Measurements from ENCODE around the gene PTPRQ. TPM values are rescaled to one million over a fixed set of nuclear protein-coding genes. Genes with fewer than 3 reads are reported as not detected.

The PTPRQ gene
- total RNA-seq, 1 donor from 2014 or later, result not detected

GRCh38 chr12:80490329-80490728 is 46.3 kb downstream of the PTPRQ start:
- H3K4me3 Mint-ChIP-seq, result no peak overlapping the region
- no peaks in the 10 kb centered on the region for H3K4me1 Mint-ChIP-seq
- no peak overlapping the region for H3K27ac Mint-ChIP-seq (ENCODE audit: unreplicated experiment)
- H3K9me3 Mint-ChIP-seq, result no peaks in the 10 kb centered on the region
- H3K27me3 Mint-ChIP-seq (ENCODE audit: low read depth), result no peaks in the 10 kb centered on the region
- TF ChIP-seq, protein P1, sequence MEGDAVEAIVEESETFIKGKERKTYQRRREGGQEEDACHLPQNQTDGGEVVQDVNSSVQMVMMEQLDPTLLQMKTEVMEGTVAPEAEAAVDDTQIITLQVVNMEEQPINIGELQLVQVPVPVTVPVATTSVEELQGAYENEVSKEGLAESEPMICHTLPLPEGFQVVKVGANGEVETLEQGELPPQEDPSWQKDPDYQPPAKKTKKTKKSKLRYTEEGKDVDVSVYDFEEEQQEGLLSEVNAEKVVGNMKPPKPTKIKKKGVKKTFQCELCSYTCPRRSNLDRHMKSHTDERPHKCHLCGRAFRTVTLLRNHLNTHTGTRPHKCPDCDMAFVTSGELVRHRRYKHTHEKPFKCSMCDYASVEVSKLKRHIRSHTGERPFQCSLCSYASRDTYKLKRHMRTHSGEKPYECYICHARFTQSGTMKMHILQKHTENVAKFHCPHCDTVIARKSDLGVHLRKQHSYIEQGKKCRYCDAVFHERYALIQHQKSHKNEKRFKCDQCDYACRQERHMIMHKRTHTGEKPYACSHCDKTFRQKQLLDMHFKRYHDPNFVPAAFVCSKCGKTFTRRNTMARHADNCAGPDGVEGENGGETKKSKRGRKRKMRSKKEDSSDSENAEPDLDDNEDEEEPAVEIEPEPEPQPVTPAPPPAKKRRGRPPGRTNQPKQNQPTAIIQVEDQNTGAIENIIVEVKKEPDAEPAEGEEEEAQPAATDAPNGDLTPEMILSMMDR (conservative IDR thresholded peaks at IDR 0.05), result no peak
- no peaks in the 10 kb centered on the region for H3K36me3 Mint-ChIP-seq (ENCODE audit: low read depth)
- DNase-seq (ENCODE audit: low read depth, low spot score), result no peak

- H3K27ac Mint-ChIP-seq (ENCODE audit: unreplicated experiment), result no peak overlapping the region
- no peaks in the 10 kb centered on the region for H3K9me3 Mint-ChIP-seq
- TF ChIP-seq, protein P1 (conservative IDR thresholded peaks at IDR 0.05), result no peak
- DNase-seq (ENCODE audit: low read depth, low spot score), result no peak
- H3K36me3 Mint-ChIP-seq (ENCODE audit: low read depth), result no peaks in the 10 kb centered on the region
- H3K4me1 Mint-ChIP-seq, result no peaks in the 10 kb centered on the region
- H3K27me3 Mint-ChIP-seq (ENCODE audit: low read depth), result no peaks in the 10 kb centered on the region
- no peak overlapping the region for H3K4me3 Mint-ChIP-seq
Observed at GRCh38 chr12:80491166-80491565, 47.1 kb downstream of the PTPRQ start.

DNA sequence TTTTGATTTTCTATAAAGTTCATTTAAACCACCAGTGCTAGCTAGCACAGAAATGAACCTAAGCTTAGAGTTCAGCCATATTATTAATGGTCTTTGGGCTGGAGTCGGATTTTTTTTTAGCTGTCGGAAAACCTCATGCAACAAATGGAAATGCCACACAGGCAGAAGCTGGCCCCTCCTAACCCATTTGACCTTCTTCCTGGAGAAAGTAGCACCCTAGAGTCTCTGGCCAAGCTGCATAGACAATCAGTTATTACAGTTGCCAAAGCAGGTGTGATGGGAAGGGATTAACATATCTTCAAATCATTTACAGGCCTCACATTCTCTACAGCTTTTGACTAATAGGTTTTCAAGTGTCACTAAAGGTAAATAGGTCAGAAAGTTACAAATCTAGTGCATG is 49.4 kb downstream of the PTPRQ start:
- Mint-ChIP-seq H3K27ac (ENCODE audit: unreplicated experiment) (no peak overlapping the region), H3K4me3 (no peak overlapping the region)
- TF ChIP-seq, protein P1 (conservative IDR thresholded peaks at IDR 0.05), result no peak

DNA sequence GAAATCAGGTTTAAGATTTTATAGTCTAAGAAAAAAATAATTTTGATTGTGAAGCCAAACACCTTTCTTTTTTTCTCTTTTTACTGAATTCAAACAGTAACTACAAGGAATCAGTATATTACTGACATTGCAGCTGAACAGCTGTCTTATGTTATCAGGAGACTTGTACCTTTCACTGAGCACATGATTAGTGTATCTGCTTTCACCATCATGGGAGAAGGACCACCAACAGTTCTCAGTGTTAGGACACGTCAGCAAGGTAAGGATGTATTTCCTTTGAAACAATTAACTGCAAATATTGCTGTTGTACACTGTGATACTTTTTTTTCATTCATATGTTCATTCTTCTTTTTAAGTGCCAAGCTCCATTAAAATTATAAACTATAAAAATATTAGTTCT is 50.8 kb downstream of the PTPRQ start:
- H3K36me3 Mint-ChIP-seq (ENCODE audit: low read depth), result no peaks in the 10 kb centered on the region
- H3K9me3 Mint-ChIP-seq, result no peaks in the 10 kb centered on the region
- DNase-seq (ENCODE audit: low read depth, low spot score), result no peak
- no peaks in the 10 kb centered on the region for H3K4me1 Mint-ChIP-seq
- H3K27ac Mint-ChIP-seq (ENCODE audit: unreplicated experiment), result no peak overlapping the region
- H3K27me3 Mint-ChIP-seq (ENCODE audit: low read depth), result no peaks in the 10 kb centered on the region
- no peak overlapping the region for H3K4me3 Mint-ChIP-seq
- TF ChIP-seq, protein P1 (conservative IDR thresholded peaks at IDR 0.05), result no peak

More for the DNA sequence above, 49.4 kb downstream of the PTPRQ start:
- Mint-ChIP-seq H3K27me3 (ENCODE audit: low read depth) (no peaks in the 10 kb centered on the region), H3K36me3 (ENCODE audit: low read depth) (no peaks in the 10 kb centered on the region), H3K9me3 (no peaks in the 10 kb centered on the region), H3K4me1 (no peaks in the 10 kb centered on the region)
- DNase-seq (ENCODE audit: low read depth, low spot score), result no peak

DNA sequence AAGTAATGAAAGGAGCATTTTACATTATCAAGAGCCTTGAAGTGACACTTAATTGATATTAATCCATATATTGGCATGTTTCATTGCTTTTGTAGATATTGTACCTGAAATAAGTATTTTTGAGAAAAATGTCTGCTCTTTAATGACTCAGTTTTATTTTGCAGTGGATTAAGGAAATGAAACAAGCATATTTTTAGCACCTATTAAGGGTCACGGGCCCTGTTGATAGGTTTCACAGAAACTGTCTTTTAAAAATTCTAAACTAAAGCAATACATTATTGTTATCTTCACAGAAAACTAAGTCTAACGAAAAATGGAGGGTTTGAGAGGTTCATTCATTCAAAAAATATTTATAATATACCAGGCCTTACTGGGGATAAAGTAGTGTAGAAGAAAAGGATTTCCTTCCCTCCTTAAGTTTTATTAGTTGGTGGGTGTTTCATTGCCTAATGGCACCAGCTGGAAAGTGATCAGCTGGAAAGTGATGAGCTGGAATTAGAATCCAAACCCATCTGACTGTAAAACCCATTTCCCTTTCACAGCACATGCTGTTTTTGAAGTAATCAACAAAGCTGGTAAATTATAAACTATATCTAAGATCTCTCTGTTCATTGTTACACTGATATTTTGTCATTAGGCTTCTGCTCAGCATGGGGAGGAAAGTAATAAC is 54.2 kb downstream of the PTPRQ start:
- Mint-ChIP-seq H3K27ac (ENCODE audit: unreplicated experiment) (no peak overlapping the region), H3K36me3 (ENCODE audit: low read depth) (no peaks in the 10 kb centered on the region), H3K4me3 (no peak overlapping the region), H3K4me1 (no peaks in the 10 kb centered on the region), H3K9me3 (no peaks in the 10 kb centered on the region), H3K27me3 (ENCODE audit: low read depth) (no peaks in the 10 kb centered on the region)
- no peak for DNase-seq (ENCODE audit: low read depth, low spot score)
- TF ChIP-seq, protein P1 (conservative IDR thresholded peaks at IDR 0.05), result no peak
